Gastroesophageal sphincter (tissue), 4 donors: Measurements from ENCODE around the gene DENND1C. TPM values are rescaled to one million over a fixed set of nuclear protein-coding genes. Genes with fewer than 3 reads are reported as not detected.

ENCODE experiments used
- ATAC-seq: fragments of 150-250 bp; one replicate; pipeline ENCODE4 v1.9.1; 2016; ENCODE audit warnings: mild to moderate bottlenecking, moderate library complexity
- H3K27ac ChIP-seq, 4 donors: fragments of 200-600 bp; sonication (generic) in 3 of 4; 1 replicate in 3 of 4; 2 replicates in 1 of 4; pipeline ENCODE4 v1.5.1; 2016 to 2019
- H3K27me3 ChIP-seq: fragments of 200-600 bp; sonication (generic); one replicate; pipeline ENCODE4 v1.5.1; 2019
- H3K36me3 ChIP-seq, 2 donors: fragments of 200-600 bp; sonication (generic); one replicate each; pipeline ENCODE4 v1.5.1; 2019; ENCODE audit warnings: control low read depth in 1 of 2
- H3K4me1 ChIP-seq, 3 donors: fragments of 200-600 bp; sonication (generic); 1 replicate in 2 of 3; 2 replicates in 1 of 3; pipeline ENCODE4 v1.5.1; 2016 to 2019; ENCODE audit warnings: control low read depth in 2 of 3
- H3K4me3 ChIP-seq, 2 donors: fragments of 200-600 bp; sonication (generic); one replicate each; pipeline ENCODE4 v1.5.1; 2019; ENCODE audit warnings: mild to moderate bottlenecking in 1 of 2, moderate library complexity in 1 of 2
- H3K9me3 ChIP-seq, 3 donors: fragments of 200-600 bp; sonication (generic); one replicate each; pipeline ENCODE4 v1.5.1; 2017 to 2019; ENCODE audit warnings: control low read depth in 2 of 3
- EP300 ChIP-seq: sonication (generic); formaldehyde crosslinking; IDR thresholded peaks from one replicate; pipeline ENCODE4 v1.6.1; 2017; ENCODE audit warnings: antibody characterized with exemption, mild to moderate bottlenecking
- POLR2A ChIP-seq, 2 donors: fragments of 450-650 bp; IDR thresholded peaks; one replicate each; pipeline ENCODE4 v1.6.1; 2017; ENCODE audit warnings: antibody characterized with exemption in 2 of 2, mild to moderate bottlenecking in 2 of 2, moderate library complexity in 1 of 2
- POLR2AphosphoS5 ChIP-seq: sonication (generic); formaldehyde crosslinking; IDR thresholded peaks from one replicate; pipeline ENCODE4 v1.6.1; 2017; ENCODE audit warnings: antibody characterized with exemption
- WGBS, 2 donors: methylation state at CpG; one replicate each; pipeline ENCODE4 v1.1.5; 2018; ENCODE audit warnings: low coverage in 1 of 2; 5-methylcytosine and 5-hydroxymethylcytosine counted together
- total RNA-seq, 4 donors: library from RNA; depleted of rRNA; stranded (reverse); fragments of >200 nt; gene quantifications; one replicate each; pipeline ENCODE4 v1.1.0, GENCODE V29; 2016
- TF ChIP-seq, protein P1 (sequence below), 4 experiments: fragments of 200-600 bp in 2 of 4; fragments of 450-650 bp in 2 of 4; sonication (generic) in 1 of 4; IDR thresholded peaks; one replicate each; pipeline ENCODE4 v1.5.1; 2017 to 2019; ENCODE audit warnings: antibody characterized with exemption in 4 of 4, mild to moderate bottlenecking in 2 of 4, moderate library complexity in 2 of 4

DENND1C gene
- total RNA-seq, 4 donors from 2014 or later: 0.57 to 6.1 (median 1.5) TPM

DNA sequence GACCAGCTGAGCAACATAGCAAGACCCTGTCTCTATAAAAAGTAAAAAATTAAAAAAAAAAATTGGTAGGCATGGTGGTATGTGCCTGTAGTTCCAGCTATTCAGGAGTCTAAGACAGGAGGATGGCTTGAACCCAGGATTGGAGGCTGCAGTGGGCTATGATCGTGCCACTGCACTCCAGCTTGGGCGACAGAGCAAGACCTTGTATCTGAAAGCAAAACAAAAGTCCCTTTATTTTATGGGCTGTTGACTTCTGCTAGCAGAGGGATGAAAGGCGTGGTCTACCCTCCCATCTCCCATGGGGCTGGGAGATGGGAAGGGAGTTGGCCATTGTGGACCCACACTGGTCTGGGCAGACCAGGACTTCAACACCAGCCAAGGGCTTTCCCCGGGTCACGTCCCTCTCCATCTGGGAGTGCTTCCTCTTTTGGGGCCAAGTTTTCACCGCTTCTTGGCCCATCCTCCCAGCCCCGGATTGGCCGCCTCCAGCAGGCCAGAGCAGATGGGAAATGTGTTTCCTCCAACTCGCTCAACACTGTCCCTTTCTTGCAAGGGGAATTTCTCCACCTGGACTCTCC, 47.0 kb upstream of the DENND1C start:
- H3K4me3 ChIP-seq: no peak overlapping the region
- peaks cover 28% of the 10 kb centered on the region for H3K27me3 ChIP-seq
- WGBS, 2 donors: 24 to 59% methylated on average over 3 to 9 of the region's 9 CpGs
- H3K9me3 ChIP-seq: no peaks in the 10 kb centered on the region
- H3K27ac ChIP-seq: peak overlapping the region in 1 of 4 donors; percentile 46
- peak; percentile 28 for ATAC-seq
- TF ChIP-seq, protein P1, sequence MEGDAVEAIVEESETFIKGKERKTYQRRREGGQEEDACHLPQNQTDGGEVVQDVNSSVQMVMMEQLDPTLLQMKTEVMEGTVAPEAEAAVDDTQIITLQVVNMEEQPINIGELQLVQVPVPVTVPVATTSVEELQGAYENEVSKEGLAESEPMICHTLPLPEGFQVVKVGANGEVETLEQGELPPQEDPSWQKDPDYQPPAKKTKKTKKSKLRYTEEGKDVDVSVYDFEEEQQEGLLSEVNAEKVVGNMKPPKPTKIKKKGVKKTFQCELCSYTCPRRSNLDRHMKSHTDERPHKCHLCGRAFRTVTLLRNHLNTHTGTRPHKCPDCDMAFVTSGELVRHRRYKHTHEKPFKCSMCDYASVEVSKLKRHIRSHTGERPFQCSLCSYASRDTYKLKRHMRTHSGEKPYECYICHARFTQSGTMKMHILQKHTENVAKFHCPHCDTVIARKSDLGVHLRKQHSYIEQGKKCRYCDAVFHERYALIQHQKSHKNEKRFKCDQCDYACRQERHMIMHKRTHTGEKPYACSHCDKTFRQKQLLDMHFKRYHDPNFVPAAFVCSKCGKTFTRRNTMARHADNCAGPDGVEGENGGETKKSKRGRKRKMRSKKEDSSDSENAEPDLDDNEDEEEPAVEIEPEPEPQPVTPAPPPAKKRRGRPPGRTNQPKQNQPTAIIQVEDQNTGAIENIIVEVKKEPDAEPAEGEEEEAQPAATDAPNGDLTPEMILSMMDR (IDR thresholded peaks at IDR 0.05): no peak
- TF ChIP-seq POLR2A (IDR thresholded peaks at IDR 0.05): no peak
- peaks cover 0 to 34% (median 9%) of the 10 kb centered on the region in 3 donors for H3K4me1 ChIP-seq
- H3K36me3 ChIP-seq: no peaks in the 10 kb centered on the region

DNA sequence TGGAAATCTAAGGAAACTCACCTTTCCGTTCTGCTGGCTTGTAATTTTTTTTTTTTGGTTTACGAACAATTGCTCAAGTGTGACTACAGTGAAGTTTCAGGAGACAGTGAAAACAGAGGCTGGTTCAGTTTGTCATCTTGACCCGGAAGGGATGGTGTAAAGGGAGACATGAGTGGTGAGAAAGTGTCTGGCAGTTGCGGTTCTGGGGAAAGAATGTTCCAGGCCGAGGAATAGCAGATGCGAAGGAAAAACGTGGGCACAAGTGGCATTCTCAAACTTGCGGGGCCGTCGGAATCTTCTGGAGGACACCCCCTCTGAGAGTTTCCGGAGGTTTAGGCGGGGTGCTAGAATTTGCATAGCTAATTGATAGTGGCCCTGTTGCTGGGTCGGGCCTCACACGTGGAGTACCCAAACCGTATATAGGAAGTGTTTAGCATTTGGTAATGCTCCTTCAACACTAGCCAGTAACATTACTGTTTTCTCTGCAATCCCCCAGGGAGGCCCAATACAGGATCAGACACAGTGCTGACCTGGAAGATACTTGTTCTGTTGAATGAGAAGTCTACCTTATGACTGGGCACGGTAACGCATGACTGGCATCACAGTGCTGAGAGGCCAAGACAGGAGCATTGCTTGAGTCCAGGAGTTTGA, 46.4 kb upstream of the DENND1C start:
- no peak for ATAC-seq
- Histone ChIP-seq H3K36me3 (no peaks in the 10 kb centered on the region), H3K27ac (no peak overlapping the region), H3K27me3 (peaks cover 22% of the 10 kb centered on the region), H3K9me3 (no peaks in the 10 kb centered on the region), H3K4me3 (no peak overlapping the region), H3K4me1 (peaks cover 0 to 34% (median 9%) of the 10 kb centered on the region in 3 donors)
- TF ChIP-seq, protein P1 (IDR thresholded peaks at IDR 0.05): no peak
- WGBS, 2 donors: 55 to 64% methylated on average over 5 to 12 of the region's 17 CpGs

DNA sequence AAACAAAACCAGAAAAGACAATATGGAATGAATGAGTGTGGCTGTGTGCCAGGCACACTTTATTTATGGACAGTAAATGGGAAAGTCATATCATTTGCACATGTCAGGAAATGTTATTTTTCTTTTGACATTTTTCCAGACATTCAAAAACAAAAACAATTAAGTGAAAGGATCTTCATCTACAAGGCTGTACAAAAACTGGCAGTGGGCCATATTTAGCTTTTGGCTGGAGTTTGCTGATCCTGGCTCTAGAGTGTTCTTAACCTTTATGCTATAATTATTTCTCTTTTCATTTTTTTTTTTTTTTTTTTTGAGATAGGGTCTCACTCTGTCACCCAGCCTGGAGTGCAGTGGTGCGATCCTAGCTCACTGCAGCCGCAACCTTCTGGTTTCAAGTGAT, 42.7 kb upstream of the DENND1C start:
- WGBS, 2 donors: 72% methylated on average over 2 of the region's 2 CpGs; no CpG with 5 or more reads in 1 of the 2 donors
- no peak overlapping the region for H3K27ac ChIP-seq
- peaks cover 20% of the 10 kb centered on the region for H3K27me3 ChIP-seq
- no peaks in the 10 kb centered on the region for H3K36me3 ChIP-seq
- no peak for TF ChIP-seq EP300
- no peak for TF ChIP-seq POLR2A (IDR thresholded peaks at IDR 0.05)
- no peak for TF ChIP-seq POLR2AphosphoS5
- no peak for ATAC-seq
- H3K9me3 ChIP-seq: no peaks in the 10 kb centered on the region
- no peak overlapping the region for H3K4me3 ChIP-seq
- peaks cover 0 to 7% (median 4%) of the 10 kb centered on the region in 3 donors for H3K4me1 ChIP-seq

DNA sequence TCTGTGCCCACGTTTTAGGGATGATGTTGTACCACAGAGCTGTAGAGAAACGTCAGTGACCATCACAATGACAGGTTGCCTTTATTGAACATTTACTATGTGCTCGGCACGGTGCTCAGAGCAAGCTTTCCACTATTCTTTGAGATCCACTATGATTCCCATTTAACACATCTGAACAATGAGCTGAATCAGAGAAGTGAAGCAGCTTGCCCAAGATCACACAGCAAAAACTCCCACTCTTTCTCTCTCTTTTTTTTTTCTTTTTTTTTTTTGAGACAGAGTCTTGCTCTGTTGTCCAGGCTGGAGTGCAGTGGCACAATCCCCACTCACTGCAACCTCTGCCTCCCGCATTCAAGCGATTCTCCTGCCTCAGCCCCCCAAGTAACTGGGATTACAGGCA, 41.1 kb upstream of the DENND1C start:
- no peaks in the 10 kb centered on the region for H3K36me3 ChIP-seq
- no peak for ATAC-seq

DNA sequence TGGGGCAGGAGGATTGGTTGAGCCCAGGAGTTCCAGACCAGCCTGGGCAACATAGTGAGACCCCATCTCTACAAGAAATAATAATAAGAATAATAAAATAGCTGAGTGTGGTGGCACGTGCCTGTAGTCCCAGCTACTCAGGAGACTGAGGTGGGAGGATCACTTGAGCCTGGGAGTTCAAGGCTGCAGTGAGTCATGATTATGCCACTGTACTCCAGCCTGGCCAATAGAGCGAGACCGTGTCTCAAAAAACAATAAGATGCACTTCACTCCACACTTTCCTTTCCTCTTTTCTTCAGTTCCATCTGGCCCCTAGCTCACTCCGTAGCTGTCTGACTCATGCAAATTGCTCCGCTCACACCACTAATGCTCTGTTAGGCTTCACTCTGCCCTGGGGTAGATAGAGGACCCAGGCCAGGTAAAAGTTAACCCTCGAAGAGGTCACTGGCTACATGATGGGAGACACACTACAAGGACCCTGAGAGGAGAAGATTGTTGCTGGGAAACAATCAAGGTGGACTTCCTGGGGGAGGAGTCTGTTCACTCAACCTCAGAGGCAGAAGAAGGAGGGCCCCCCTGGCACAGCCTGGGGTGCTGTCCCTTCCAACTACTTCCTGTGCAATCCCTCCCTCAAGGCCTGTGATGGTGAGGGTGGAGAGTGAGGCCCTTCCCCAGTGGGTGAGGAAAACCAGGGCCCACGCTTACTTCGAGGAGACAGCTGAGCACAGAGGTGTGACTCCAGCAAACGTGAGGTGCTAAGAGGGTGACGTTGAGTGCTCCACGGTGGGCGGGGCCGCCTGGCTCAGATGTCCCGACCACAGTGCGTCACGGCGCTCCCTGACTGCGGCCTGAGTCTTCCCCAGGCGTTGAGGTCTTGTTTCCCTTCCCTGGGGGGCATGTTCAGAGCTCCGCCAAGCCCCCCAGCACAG, 40.4 kb upstream of the DENND1C start:
- WGBS, 2 donors: 51 to 70% methylated on average over 2 to 4 of the region's 20 CpGs
- Histone ChIP-seq H3K4me3 (no peak overlapping the region), H3K9me3 (no peaks in the 10 kb centered on the region), H3K27me3 (peaks cover 20% of the 10 kb centered on the region), H3K36me3 (no peaks in the 10 kb centered on the region), H3K4me1 (peaks cover 0 to 8% (median 0%) of the 10 kb centered on the region in 3 donors), H3K27ac (no peak overlapping the region)
- no peak for ATAC-seq
- TF ChIP-seq POLR2AphosphoS5 (no peak), EP300 (no peak)
- TF ChIP-seq, protein P1 (IDR thresholded peaks at IDR 0.05): no peak

More for the DNA sequence above, 41.1 kb upstream of the DENND1C start:
- Histone ChIP-seq H3K27ac (no peak overlapping the region), H3K4me3 (no peak overlapping the region), H3K4me1 (peaks cover 0 to 5% (median 0%) of the 10 kb centered on the region in 3 donors), H3K9me3 (no peaks in the 10 kb centered on the region), H3K27me3 (peaks cover 20% of the 10 kb centered on the region)
- TF ChIP-seq EP300: no peak
- TF ChIP-seq, protein P1 (IDR thresholded peaks at IDR 0.05): no peak
- WGBS, 2 donors: 37 to 81% methylated on average over 2 to 6 of the region's 6 CpGs
